Left forelimb (tissue), 1 donor: ENCODE data around the gene VTI1A.

Experiments used
- DNase-seq: peaks from one replicate; pipeline ENCODE4 v3.0.0-alpha.2; 2018; ENCODE audit warnings: low spot score

The VTI1A gene

GRCh38 chr10:112785089-112785488, 338.1 kb downstream of the VTI1A start:
- peak; percentile 54 for DNase-seq

- no peak for DNase-seq
Measured at GRCh38 chr10:112789248-112789647, 342.2 kb downstream of the VTI1A start.

- no peak for DNase-seq
Measured at GRCh38 chr10:112790030-112790429, 343.0 kb downstream of the VTI1A start.

GRCh38 chr10:112790921-112791320, 343.9 kb downstream of the VTI1A start:
- peak; percentile 20 for DNase-seq

GRCh38 chr10:112791447-112791846, 344.4 kb downstream of the VTI1A start:
- no peak for DNase-seq

- peak; percentile 67 for DNase-seq
Measured at GRCh38 chr10:112792487-112793201, 345.6 kb downstream of the VTI1A start.

GRCh38 chr10:112793202-112793921, 346.3 kb downstream of the VTI1A start:
- DNase-seq: no peak

GRCh38 chr10:112794201-112794600, 347.2 kb downstream of the VTI1A start:
- no peak for DNase-seq

- DNase-seq: no peak
Measured at GRCh38 chr10:112795067-112795466, 348.1 kb downstream of the VTI1A start.

GRCh38 chr10:112797197-112797596, 350.2 kb downstream of the VTI1A start:
- DNase-seq: peak; percentile 41

GRCh38 chr10:112797855-112798254, 350.8 kb downstream of the VTI1A start:
- no peak for DNase-seq

- DNase-seq: no peak
Measured at GRCh38 chr10:112799038-112799437, 352.0 kb downstream of the VTI1A start.

- DNase-seq: no peak
Measured at GRCh38 chr10:112799726-112800510, 352.9 kb downstream of the VTI1A start.

GRCh38 chr10:112801004-112801403, 354.0 kb downstream of the VTI1A start:
- no peak for DNase-seq

GRCh38 chr10:112801748-112802147, 354.7 kb downstream of the VTI1A start:
- DNase-seq: no peak

GRCh38 chr10:112802411-112803022, 355.5 kb downstream of the VTI1A start:
- DNase-seq: no peak

- peak; percentile 64 for DNase-seq
Measured at GRCh38 chr10:112803961-112804401, 357.0 kb downstream of the VTI1A start.

- no peak for DNase-seq
Measured at GRCh38 chr10:112805254-112805590, 358.2 kb downstream of the VTI1A start.

GRCh38 chr10:112805701-112806100, 358.7 kb downstream of the VTI1A start:
- DNase-seq: peak; percentile 25

GRCh38 chr10:112807013-112807412, 360.0 kb downstream of the VTI1A start:
- peak; percentile 14 for DNase-seq

GRCh38 chr10:112809736-112810135, 362.7 kb downstream of the VTI1A start:
- no peak for DNase-seq

- peak; percentile 59 for DNase-seq
Measured at GRCh38 chr10:112810711-112811151, 363.7 kb downstream of the VTI1A start.
